Neuronal stem cell (in vitro differentiated cells): ENCODE measurements around the gene BTBD8.

ENCODE experiments used
- DNase-seq: peaks from one replicate; pipeline ENCODE4 v3.0.0-alpha.2; 2013; ENCODE audit warnings: low spot score
- H2AFZ ChIP-seq: one replicate; pipeline ENCODE4 v1.6.1; 2013; ENCODE audit warnings: mild to moderate bottlenecking, low read length, inconsistent platforms
- H2AK5ac ChIP-seq: 2 replicates; pipeline ENCODE4 v1.6.1; 2013; ENCODE audit warnings: low read depth, mild to moderate bottlenecking, inconsistent platforms, low read length, moderate library complexity, mixed read lengths
- H2BK120ac ChIP-seq: 2 replicates; pipeline ENCODE4 v1.6.1; 2013; ENCODE audit warnings: low read depth, mild to moderate bottlenecking, inconsistent platforms, low read length, moderate library complexity, mixed read lengths
- H2BK12ac ChIP-seq: one replicate; pipeline ENCODE4 v1.6.1; 2013; ENCODE audit warnings: low read length, inconsistent platforms
- H2BK15ac ChIP-seq: 2 replicates; pipeline ENCODE4 v1.6.1; 2013; ENCODE audit warnings: mild to moderate bottlenecking, low read length, inconsistent platforms, mixed read lengths
- H2BK5ac ChIP-seq: one replicate; pipeline ENCODE4 v1.6.1; 2013; ENCODE audit warnings: inconsistent platforms, mild to moderate bottlenecking, low read length, moderate library complexity
- H3K14ac ChIP-seq: one replicate; pipeline ENCODE4 v1.6.1; 2013; ENCODE audit warnings: low read length, inconsistent platforms
- H3K18ac ChIP-seq: 2 replicates; pipeline ENCODE4 v1.6.1; 2013; ENCODE audit warnings: low read length, inconsistent platforms
- H3K23ac ChIP-seq: 2 replicates; pipeline ENCODE4 v1.6.1; 2013; ENCODE audit warnings: low read depth, mild to moderate bottlenecking, mixed read lengths, low read length, inconsistent platforms; ENCODE audit not compliant: poor library complexity
- H3K27ac ChIP-seq: replicated peaks from 3 replicates; pipeline ENCODE4 v1.5.1; 2013; ENCODE audit warnings: low read length, inconsistent platforms
- H3K27me3 ChIP-seq, 3 experiments: 2 replicates each; pipeline ENCODE4 v1.6.1; 2013; ENCODE audit warnings: low read length in 3 of 3, mild to moderate bottlenecking in 2 of 3, inconsistent platforms in 1 of 3, low read depth in 1 of 3, mixed read lengths in 1 of 3, moderate library complexity in 1 of 3; ENCODE audit not compliant: control insufficient read depth in 3 of 3, insufficient read depth in 3 of 3
- H3K36me3 ChIP-seq, 2 donors: replicated peaks in 1 of 2; 2 replicates each; pipeline ENCODE4 v1.6.1; 2013; ENCODE audit warnings: low read length in 2 of 2; ENCODE audit not compliant: control insufficient read depth in 2 of 2, insufficient read depth in 2 of 2
- H3K4ac ChIP-seq: 2 replicates; pipeline ENCODE4 v1.6.1; 2013; ENCODE audit warnings: inconsistent platforms, mild to moderate bottlenecking, low read length, moderate library complexity
- H3K4me1 ChIP-seq, 2 donors: 1 replicate in 1 of 2; 2 replicates in 1 of 2; pipeline ENCODE4 v1.6.1; 2013; ENCODE audit warnings: low read length in 2 of 2, low read depth in 1 of 2; ENCODE audit not compliant: control insufficient read depth in 2 of 2, insufficient read depth in 1 of 2
- H3K4me2 ChIP-seq: one replicate; pipeline ENCODE4 v1.6.1; 2013; ENCODE audit warnings: mild to moderate bottlenecking, low read length, inconsistent platforms; ENCODE audit not compliant: insufficient read depth, poor library complexity, severe bottlenecking
- H3K4me3 ChIP-seq, 2 donors: 2 replicates each; pipeline ENCODE4 v1.5.1; 2013; ENCODE audit warnings: low read length in 2 of 2, mild to moderate bottlenecking in 2 of 2, inconsistent platforms in 1 of 2, moderate library complexity in 1 of 2
- H3K79me1 ChIP-seq: one replicate; pipeline ENCODE4 v1.6.1; 2013; ENCODE audit warnings: low read depth, mild to moderate bottlenecking, inconsistent platforms, low read length, moderate library complexity
- H3K9ac ChIP-seq: one replicate; pipeline ENCODE4 v1.6.1; 2013; ENCODE audit warnings: mild to moderate bottlenecking, low read depth, low read length, inconsistent platforms; ENCODE audit not compliant: poor library complexity
- H3K9me3 ChIP-seq, 2 donors: replicated peaks in 1 of 2; 2 replicates each; pipeline versions ENCODE3 to v1.6.1; 2013; ENCODE audit warnings: low read length in 2 of 2, mild to moderate bottlenecking in 2 of 2, inconsistent platforms in 1 of 2, low read depth in 1 of 2, mixed read lengths in 1 of 2, moderate library complexity in 1 of 2; ENCODE audit not compliant: control insufficient read depth in 2 of 2, insufficient read depth in 1 of 2
- H4K8ac ChIP-seq: one replicate; pipeline ENCODE4 v1.6.1; 2013; ENCODE audit warnings: low read depth, mild to moderate bottlenecking, inconsistent platforms, low read length, moderate library complexity
- H4K91ac ChIP-seq: one replicate; pipeline ENCODE4 v1.6.1; 2013; ENCODE audit warnings: low read length, low read depth, mild to moderate bottlenecking, inconsistent platforms; ENCODE audit not compliant: poor library complexity
- WGBS, 2 donors: extraction: QIAGEN DNeasy Blood & Tissue Kit; methylation state at CpG; one replicate each; pipeline ENCODE4 v1.1.7; 2013; ENCODE audit warnings: missing lambda C conversion rate in 2 of 2, mixed read lengths in 1 of 2; ENCODE audit not compliant: insufficient read length in 2 of 2, insufficient replicate concordance in 1 of 2; ENCODE audit errors: extremely low coverage in 2 of 2; 5-methylcytosine and 5-hydroxymethylcytosine counted together

Gene BTBD8

GRCh38 chr1:92045766-92046495 is 34.2 kb upstream of the BTBD8 start:
- WGBS, 2 donors: no CpG with 5 or more reads among the region's 2 CpGs
- no peak overlapping the region for H2BK120ac ChIP-seq
- no peaks in the 10 kb centered on the region for H3K9me3 ChIP-seq
- DNase-seq: no peak
- H3K27me3 ChIP-seq: no peaks in the 10 kb centered on the region
- H2AFZ ChIP-seq: no peak overlapping the region
- no peak overlapping the region for H2BK12ac ChIP-seq
- no peak overlapping the region for H2BK15ac ChIP-seq
- no peak overlapping the region for H4K91ac ChIP-seq
- H3K9ac ChIP-seq: no peak overlapping the region
- H3K23ac ChIP-seq: no peak overlapping the region
- no peak overlapping the region for H3K18ac ChIP-seq
- H4K8ac ChIP-seq: no peak overlapping the region
- H3K36me3 ChIP-seq: no peaks in the 10 kb centered on the region
- H3K4me3 ChIP-seq: no peak overlapping the region
- H2BK5ac ChIP-seq: no peak overlapping the region
- H3K14ac ChIP-seq: no peak overlapping the region
- H3K4ac ChIP-seq: no peak overlapping the region
- peaks cover 2% of the 10 kb centered on the region for H3K79me1 ChIP-seq
- no peak overlapping the region for H2AK5ac ChIP-seq
- no peak overlapping the region for H3K4me2 ChIP-seq
- no peaks in the 10 kb centered on the region for H3K4me1 ChIP-seq
- H3K27ac ChIP-seq: no peak overlapping the region

GRCh38 chr1:92051948-92052347 is 28.2 kb upstream of the BTBD8 start:
- no peak overlapping the region for H2BK12ac ChIP-seq

GRCh38 chr1:92065042-92065441 is 15.1 kb upstream of the BTBD8 start:
- no peak overlapping the region for H2BK120ac ChIP-seq
- H3K9ac ChIP-seq: no peak overlapping the region
- no peaks in the 10 kb centered on the region for H3K36me3 ChIP-seq
- H3K4ac ChIP-seq: no peak overlapping the region
- no peak overlapping the region for H3K23ac ChIP-seq
- no peak overlapping the region for H3K4me2 ChIP-seq
- H3K27me3 ChIP-seq: no peaks in the 10 kb centered on the region
- no peak overlapping the region for H2AK5ac ChIP-seq
- H3K9me3 ChIP-seq: no peaks in the 10 kb centered on the region
- no peak overlapping the region for H2BK12ac ChIP-seq
- H3K79me1 ChIP-seq: no peaks in the 10 kb centered on the region
- H3K27ac ChIP-seq: no peak overlapping the region
- H3K4me3 ChIP-seq: no peak overlapping the region
- WGBS, 2 donors: no CpG with 5 or more reads among the region's 3 CpGs
- H4K8ac ChIP-seq: no peak overlapping the region
- no peak for DNase-seq
- no peak overlapping the region for H3K18ac ChIP-seq
- H4K91ac ChIP-seq: no peak overlapping the region
- no peak overlapping the region for H2AFZ ChIP-seq
- H3K4me1 ChIP-seq: no peaks in the 10 kb centered on the region
- H2BK15ac ChIP-seq: no peak overlapping the region
- H2BK5ac ChIP-seq: no peak overlapping the region
- H3K14ac ChIP-seq: no peak overlapping the region

More at GRCh38 chr1:92051948-92052347, 28.2 kb upstream of the BTBD8 start:
- no peak for DNase-seq
- no peaks in the 10 kb centered on the region for H3K9me3 ChIP-seq
- no peak overlapping the region for H3K14ac ChIP-seq
- no peaks in the 10 kb centered on the region for H3K27me3 ChIP-seq
- H3K36me3 ChIP-seq: no peaks in the 10 kb centered on the region
- H2AK5ac ChIP-seq: no peak overlapping the region
- H3K79me1 ChIP-seq: peaks cover 2% of the 10 kb centered on the region
- H2AFZ ChIP-seq: no peak overlapping the region
- no peak overlapping the region for H3K4me2 ChIP-seq
- no peak overlapping the region for H3K4me3 ChIP-seq
- no peak overlapping the region for H2BK15ac ChIP-seq
- H3K9ac ChIP-seq: no peak overlapping the region
- no peak overlapping the region for H3K23ac ChIP-seq
- H2BK120ac ChIP-seq: no peak overlapping the region
- no peak overlapping the region for H4K91ac ChIP-seq
- no peak overlapping the region for H3K18ac ChIP-seq
- no peak overlapping the region for H4K8ac ChIP-seq
- no peak overlapping the region for H2BK5ac ChIP-seq
- H3K4me1 ChIP-seq: no peaks in the 10 kb centered on the region
- H3K27ac ChIP-seq: no peak overlapping the region
- H3K4ac ChIP-seq: no peak overlapping the region

GRCh38 chr1:92066321-92066720 is 13.8 kb upstream of the BTBD8 start:
- H2AK5ac ChIP-seq: no peak overlapping the region
- H2AFZ ChIP-seq: peak overlapping the region; percentile 1
- H3K4ac ChIP-seq: no peak overlapping the region
- no peak overlapping the region for H3K23ac ChIP-seq
- no peaks in the 10 kb centered on the region for H3K27me3 ChIP-seq
- H3K4me3 ChIP-seq: no peak overlapping the region
- H3K9me3 ChIP-seq: no peaks in the 10 kb centered on the region
- H2BK120ac ChIP-seq: no peak overlapping the region
- H3K27ac ChIP-seq: no peak overlapping the region
- no CpG with 5 or more reads among the region's 8 CpGs for WGBS, 2 donors
- no peak overlapping the region for H3K4me2 ChIP-seq
- H3K14ac ChIP-seq: no peak overlapping the region
- H3K79me1 ChIP-seq: no peaks in the 10 kb centered on the region
- H2BK15ac ChIP-seq: no peak overlapping the region
- no peak overlapping the region for H2BK5ac ChIP-seq
- H3K9ac ChIP-seq: no peak overlapping the region
- H3K4me1 ChIP-seq: no peaks in the 10 kb centered on the region
- no peak overlapping the region for H2BK12ac ChIP-seq
- DNase-seq: no peak
- no peak overlapping the region for H3K18ac ChIP-seq
- no peak overlapping the region for H4K91ac ChIP-seq
- no peak overlapping the region for H4K8ac ChIP-seq
- H3K36me3 ChIP-seq: no peaks in the 10 kb centered on the region
